Measurements from ENCODE around the gene SFMBT1. TPM values are rescaled to one million over a fixed set of nuclear protein-coding genes. Genes with fewer than 3 reads are reported as not detected.

SFMBT1 gene
- total RNA-seq, 1 donor from 2014 or later = 9.8 TPM

GRCh38 chr3:53009826-53010539 is 35.9 kb downstream of the SFMBT1 start:
- no peaks in the 10 kb centered on the region for H3K27me3 Mint-ChIP-seq
- no peaks in the 10 kb centered on the region for H3K9me3 Mint-ChIP-seq
- no peak overlapping the region for H3K27ac Mint-ChIP-seq
- no peak overlapping the region for H3K4me3 Mint-ChIP-seq
- no peaks in the 10 kb centered on the region for H3K36me3 Mint-ChIP-seq
- no peak for DNase-seq (ENCODE audit: extremely low spot score, unreplicated experiment)
- no peak for TF ChIP-seq CTCF (conservative IDR thresholded peaks at IDR 0.05)
- H3K4me1 Mint-ChIP-seq (ENCODE audit: unreplicated experiment) = peaks cover 6% of the 10 kb centered on the region

- no peaks in the 10 kb centered on the region for H3K27me3 Mint-ChIP-seq
- no peaks in the 10 kb centered on the region for H3K36me3 Mint-ChIP-seq
- no peak for DNase-seq (ENCODE audit: extremely low spot score, unreplicated experiment)
- H3K4me3 Mint-ChIP-seq = no peak overlapping the region
- no peak overlapping the region for H3K27ac Mint-ChIP-seq
- H3K4me1 Mint-ChIP-seq (ENCODE audit: unreplicated experiment) = peaks cover 6% of the 10 kb centered on the region
- no peaks in the 10 kb centered on the region for H3K9me3 Mint-ChIP-seq
- no peak for TF ChIP-seq CTCF (conservative IDR thresholded peaks at IDR 0.05)
Measured at GRCh38 chr3:53008932-53009331, 36.9 kb downstream of the SFMBT1 start.

- H3K4me3 Mint-ChIP-seq = no peak overlapping the region
- peaks cover 6% of the 10 kb centered on the region for H3K4me1 Mint-ChIP-seq (ENCODE audit: unreplicated experiment)
- H3K9me3 Mint-ChIP-seq = no peaks in the 10 kb centered on the region
- no peak overlapping the region for H3K27ac Mint-ChIP-seq
- no peaks in the 10 kb centered on the region for H3K36me3 Mint-ChIP-seq
- no peaks in the 10 kb centered on the region for H3K27me3 Mint-ChIP-seq
- no peak for DNase-seq (ENCODE audit: extremely low spot score, unreplicated experiment)
- TF ChIP-seq CTCF (conservative IDR thresholded peaks at IDR 0.05) = no peak
Measured at GRCh38 chr3:53005854-53006513, 39.9 kb downstream of the SFMBT1 start.

DNA sequence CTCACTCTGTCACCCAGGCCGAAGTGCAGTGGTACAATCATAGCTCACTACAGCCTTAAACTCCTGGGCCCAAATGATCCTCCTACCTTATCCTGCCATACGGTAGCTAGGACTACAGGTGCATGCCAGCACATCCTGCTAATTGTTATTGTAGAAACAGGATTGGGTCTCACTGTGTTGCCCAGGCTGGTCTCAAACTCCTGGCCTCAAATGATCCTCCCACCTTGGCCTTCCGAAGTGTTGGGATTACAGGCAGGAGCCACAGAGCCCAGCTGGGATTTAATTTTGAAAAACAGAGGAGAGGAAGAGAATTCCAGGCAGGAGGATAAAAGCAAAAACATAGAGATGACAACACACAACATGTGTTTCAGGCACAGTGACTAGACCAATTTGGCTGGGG is 40.5 kb downstream of the SFMBT1 start:
- Mint-ChIP-seq H3K4me3 (no peak overlapping the region), H3K9me3 (no peaks in the 10 kb centered on the region), H3K27me3 (no peaks in the 10 kb centered on the region), H3K36me3 (no peaks in the 10 kb centered on the region), H3K4me1 (ENCODE audit: unreplicated experiment) (peaks cover 6% of the 10 kb centered on the region), H3K27ac (no peak overlapping the region)
- no peak for TF ChIP-seq CTCF (conservative IDR thresholded peaks at IDR 0.05)
- no peak for DNase-seq (ENCODE audit: extremely low spot score, unreplicated experiment)

GRCh38 chr3:53003320-53003719 is 42.6 kb downstream of the SFMBT1 start:
- no peak for DNase-seq (ENCODE audit: extremely low spot score, unreplicated experiment)
- Mint-ChIP-seq H3K4me3 (no peak overlapping the region), H3K9me3 (no peaks in the 10 kb centered on the region), H3K36me3 (no peaks in the 10 kb centered on the region), H3K4me1 (ENCODE audit: unreplicated experiment) (no peaks in the 10 kb centered on the region), H3K27me3 (no peaks in the 10 kb centered on the region), H3K27ac (no peak overlapping the region)
- TF ChIP-seq CTCF (conservative IDR thresholded peaks at IDR 0.05) = no peak

Data from type B pancreatic cell (in vitro differentiated cells).